OCI-M2 (cell line): Measurements from ENCODE around the gene TBX4.

Source experiments
- DNase-seq: peaks from one replicate; lab custom pipeline; 2025; ENCODE audit not compliant: unreplicated experiment; lab: John Stamatoyannopoulos, UW

TBX4 gene

DNA sequence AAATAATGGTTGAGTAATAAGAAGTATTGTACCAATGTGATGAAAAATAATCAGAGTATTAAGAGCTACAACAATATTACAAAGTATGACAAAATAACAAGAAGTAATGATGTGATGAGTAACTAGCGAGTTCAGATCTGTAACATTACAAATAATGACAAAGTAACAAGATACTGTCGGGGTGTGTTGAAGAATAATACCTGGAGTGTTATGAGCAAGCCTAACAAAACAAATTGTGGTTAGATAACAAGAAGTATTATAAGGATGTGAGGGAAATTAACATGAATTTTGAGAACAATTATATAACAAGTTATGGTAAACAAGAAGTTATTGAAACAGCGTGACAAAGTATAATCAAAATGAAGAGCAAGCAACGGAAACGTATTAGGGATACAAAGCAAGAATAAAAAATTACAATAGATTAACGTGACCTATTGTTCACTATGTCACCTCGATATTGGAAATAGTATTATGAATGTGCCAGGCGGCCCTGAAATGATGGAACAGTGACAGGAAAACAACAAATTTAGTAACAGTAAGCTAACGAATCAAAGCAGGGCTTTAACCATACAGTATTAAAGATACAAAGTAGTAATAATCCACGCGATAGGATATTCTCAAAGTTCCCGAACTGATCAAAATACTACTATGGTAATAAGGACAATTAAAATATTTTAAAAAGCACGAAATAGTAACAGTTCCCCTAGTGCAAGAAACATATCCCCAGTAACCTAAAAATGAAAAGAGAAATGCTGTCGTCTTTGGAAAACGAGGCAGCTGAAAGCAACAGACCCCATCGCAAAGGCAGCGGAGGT is 1.6 kb downstream of the TBX4 start:
- no peak for DNase-seq

DNA sequence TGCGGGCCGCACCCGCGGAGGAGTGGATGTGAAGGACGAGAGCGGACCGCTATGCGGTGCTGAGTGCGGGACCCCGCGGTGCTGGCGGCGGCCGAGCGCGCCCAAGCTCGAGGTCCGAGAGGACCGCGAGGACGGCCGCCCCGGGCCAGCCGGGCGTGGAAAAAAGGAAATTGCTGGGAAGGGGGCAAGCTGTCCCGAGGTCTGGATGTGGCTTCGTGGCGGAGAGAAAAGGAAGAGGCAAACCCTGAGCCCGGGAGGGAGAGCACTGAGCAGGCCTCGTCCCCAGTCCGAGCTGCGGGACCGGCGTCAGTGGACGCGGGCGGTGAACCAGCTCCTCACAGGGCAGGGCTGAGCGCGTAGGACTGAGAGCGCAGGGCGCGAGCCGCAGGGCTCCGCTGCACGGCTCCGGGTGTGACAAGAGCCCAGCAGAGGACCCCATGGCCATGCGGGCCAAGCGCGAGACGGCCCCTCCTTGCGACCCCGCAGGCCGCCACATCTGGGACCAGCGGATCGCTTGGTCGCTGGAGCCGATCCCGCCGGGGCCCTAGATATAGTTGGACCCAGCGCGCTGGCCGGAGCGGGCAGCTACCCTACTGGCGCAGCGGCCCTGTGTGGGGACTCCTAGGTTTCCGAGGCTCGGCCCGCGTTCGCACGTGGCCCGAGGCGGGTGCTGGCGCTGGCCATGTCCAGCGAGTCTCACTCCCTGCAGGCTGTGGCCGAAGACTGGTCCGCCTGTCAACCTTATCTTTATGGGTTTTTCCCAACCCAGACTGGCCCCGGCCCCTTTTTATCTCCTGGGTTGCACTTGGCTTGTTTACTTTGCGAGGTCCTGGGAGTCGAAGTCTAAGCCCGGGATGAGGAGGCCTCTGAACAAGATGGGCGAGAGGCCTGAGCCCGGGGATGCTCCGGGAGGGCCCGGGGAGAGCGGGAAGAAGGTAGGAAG is 2.4 kb downstream of the TBX4 start:
- no peak for DNase-seq

DNA sequence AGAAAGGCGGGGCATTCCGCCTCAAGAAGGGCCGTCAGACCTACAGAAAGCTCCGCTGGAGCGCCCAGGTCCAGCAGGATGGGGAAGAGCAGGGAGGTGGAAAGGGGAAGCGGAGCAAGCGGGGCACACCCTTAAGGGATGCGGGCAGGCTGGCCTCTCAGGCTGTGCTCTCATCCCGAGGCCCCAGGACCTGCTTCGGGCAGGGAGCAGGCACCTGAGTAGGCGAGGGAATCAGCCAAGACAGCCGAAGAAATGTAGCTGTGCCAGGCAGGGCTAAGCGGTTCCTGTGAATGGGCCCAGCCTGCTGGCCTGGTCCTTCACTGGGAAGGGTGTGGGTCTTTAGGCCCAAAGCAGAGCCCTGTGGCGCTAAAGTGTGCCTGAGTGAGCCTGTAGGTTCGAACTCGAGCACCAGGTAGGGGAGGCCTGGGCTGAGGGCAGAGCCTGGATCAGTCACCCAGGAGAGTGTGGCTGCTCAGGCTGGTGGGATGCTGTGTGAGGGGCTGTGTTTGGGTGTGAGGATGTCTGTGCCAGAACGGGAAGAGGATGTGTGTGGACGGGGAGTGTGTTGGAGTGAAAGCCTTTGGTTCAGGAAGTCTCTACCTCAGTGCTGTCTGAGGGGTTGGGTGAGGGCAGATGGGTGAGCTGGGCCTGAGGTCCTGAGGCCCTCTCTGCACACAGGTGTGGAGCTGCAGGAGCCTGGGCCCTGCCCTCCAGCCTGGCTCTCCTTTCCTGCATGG is 3.3 kb downstream of the TBX4 start:
- no peak for DNase-seq

DNA sequence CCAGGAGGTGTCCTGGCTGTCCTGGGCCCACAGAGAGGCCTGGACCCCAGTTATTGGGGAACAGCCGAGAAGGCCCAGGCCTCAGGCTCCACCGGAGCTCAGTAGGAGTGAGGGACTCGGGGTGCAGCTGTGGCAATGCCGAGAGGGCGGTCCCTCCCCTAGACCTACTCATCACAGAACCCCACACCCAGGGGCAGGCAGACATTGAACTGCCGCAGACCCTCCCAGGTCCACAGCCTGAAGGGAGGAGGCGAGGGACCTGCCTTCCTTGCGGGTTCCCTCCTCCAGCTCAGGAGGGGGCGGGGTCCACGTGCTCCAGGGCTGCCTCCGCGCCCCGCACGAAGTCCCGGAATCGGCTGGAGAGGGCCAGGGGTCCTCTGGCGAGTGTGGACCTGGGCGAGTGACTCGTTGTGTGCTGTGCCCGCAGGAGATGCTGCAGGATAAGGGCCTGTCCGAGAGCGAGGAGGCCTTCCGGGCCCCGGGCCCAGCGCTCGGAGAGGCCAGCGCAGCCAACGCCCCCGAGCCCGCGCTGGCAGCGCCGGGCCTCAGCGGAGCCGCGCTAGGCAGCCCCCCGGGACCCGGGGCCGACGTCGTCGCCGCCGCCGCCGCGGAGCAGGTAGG is 3.9 kb downstream of the TBX4 start:
- no peak for DNase-seq

GRCh38 chr17:61456688-61457225 is 4.5 kb downstream of the TBX4 start:
- DNase-seq: no peak

DNA sequence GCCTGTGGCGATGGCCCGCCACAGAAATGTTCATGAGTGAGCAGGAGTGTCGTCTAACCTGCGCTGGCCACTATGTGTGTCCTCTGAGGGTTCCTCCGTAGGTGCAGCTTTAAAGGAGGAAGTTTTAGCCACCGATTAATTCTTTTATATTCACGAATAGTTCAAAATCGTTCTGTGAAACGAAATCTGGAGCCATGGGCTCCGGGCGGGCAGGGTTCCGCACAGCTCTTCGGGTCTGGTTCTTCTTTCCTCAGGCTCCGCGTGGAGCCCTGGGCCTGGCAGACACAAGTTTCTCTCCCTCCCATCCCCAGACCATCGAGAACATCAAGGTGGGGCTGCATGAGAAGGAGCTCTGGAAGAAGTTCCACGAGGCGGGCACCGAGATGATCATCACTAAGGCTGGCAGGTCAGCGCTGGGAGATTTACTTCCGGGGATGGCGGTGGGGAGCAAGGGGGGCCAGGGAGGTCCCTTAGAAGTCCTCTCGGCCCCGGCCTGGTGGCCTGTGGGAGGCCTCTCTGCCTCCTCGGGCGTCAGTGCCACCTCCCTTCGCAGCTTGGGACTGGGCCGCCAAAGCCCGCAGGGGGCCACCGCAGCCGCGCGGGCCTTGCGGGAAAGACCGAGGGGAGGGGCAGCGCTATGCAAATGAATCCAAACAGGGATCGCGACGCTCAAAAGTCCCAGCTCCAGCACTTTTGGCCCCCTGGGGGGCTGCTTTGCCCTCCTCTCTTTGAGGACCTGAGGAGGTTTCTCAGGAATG is 5.2 kb downstream of the TBX4 start:
- no peak for DNase-seq

DNA sequence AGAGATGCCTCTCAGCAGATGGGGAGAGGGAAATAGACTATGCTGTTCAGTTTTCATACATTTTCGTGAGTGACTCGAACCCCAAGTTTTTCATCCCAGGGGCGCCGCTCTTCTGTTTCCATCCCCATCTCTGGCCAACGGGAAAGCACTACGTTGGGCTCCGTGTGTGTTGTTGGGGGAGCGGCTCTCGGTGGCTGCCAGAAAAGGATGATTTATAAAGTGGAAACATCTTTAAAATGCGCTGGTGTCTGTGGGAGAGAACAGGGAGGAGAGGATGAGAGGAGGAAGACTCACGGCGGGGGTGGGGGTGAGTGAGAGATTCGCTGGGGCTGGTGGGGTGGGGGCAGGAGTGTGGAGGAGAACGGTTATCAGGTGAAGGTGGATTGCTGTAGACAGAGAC is 5.8 kb downstream of the TBX4 start:
- DNase-seq: no peak

GRCh38 chr17:61458421-61459141 is 6.4 kb downstream of the TBX4 start:
- no peak for DNase-seq

- DNase-seq: no peak
Measured at GRCh38 chr17:61459142-61459809, 7.1 kb downstream of the TBX4 start.

- no peak for DNase-seq
Measured at GRCh38 chr17:61459939-61460718, 7.9 kb downstream of the TBX4 start.

GRCh38 chr17:61460796-61461585 is 8.8 kb downstream of the TBX4 start:
- no peak for DNase-seq

GRCh38 chr17:61461586-61461966 is 9.4 kb downstream of the TBX4 start:
- no peak for DNase-seq

DNA sequence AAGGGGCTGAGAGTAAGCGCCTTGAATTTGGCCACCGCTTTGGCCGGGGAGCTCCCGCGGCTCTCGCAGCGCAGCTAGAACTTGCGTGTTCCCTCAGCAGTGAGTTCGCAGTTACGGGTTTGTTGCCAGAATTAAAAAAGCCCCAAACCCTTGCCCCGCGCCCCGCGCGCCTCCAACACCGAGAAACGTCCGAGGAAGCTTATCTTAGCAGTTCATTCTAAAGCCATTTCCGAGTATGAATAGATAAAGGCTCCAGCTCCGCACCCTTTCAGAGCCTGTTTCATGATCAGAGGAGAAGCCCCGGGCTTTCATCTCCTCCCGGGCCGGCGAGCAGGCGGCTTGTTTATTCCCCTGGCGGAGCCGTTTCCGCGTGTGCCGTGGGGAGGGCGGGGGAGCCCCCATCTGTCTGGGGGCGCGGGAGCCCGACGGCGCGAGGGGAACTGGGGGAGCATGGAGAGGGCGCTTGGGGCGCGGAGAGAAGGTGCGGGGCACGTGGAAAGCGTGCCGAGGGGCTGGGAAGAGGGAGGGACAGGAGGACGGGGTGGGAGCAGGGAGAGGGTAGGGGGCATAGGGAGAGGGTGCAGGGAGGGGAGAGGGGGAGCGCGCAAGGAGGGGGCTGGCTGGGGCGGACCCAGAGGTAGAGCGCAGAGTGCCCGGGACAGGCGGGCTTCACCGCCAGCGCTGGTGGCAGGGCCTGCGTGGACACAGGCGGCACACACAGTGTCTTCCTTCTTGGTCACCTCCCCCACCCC is 9.9 kb downstream of the TBX4 start:
- DNase-seq: no peak

GRCh38 chr17:61462719-61463315 is 10.6 kb downstream of the TBX4 start:
- no peak for DNase-seq

DNA sequence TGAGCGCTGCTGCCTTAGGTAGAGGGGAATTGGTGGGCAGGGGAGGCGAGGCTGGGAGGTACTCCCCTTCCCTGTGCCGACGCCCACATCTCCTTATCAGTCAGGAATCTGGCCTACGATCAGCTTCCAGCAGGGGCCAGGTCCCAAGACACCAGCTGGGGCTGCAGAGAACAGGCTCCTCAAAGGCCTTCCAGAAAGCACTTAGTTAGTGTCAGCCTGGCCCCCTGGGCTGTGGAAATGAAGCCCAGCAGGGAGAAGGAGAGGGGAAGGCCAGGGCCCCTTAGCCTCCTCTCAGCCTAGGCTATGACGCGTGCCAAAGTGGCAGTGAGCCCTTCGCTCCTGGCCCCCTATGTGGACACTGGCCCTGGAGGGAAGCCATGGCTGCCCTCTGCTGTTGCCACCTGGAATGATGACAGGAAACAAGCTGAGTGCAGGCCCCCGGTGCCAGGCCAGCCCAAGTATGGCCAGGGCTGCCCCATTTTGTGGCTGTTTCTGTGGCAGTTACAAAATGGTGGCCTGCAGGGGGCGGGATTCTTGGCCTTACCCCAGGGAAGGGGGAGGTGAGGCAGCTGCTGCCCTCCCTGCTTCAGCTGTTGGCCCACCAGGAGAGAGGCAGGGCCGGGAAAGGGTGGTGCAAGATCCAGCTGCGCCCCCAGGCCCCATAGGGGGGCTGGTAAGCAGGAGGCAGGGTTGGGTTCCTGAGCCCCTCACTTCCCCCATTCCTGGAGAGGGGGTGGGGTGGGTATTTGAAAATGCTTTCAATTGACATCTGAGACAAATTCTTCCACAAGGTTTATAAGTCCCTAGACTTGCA is 11.3 kb downstream of the TBX4 start:
- DNase-seq: no peak
